HS-5 (cell line): ENCODE measurements around the gene TNIK.

ENCODE experiments used
- DNase-seq: peaks from one replicate; pipeline ENCODE4 v3.0.0-alpha.2; 2012; ENCODE audit warnings: low read depth

The TNIK gene

DNA sequence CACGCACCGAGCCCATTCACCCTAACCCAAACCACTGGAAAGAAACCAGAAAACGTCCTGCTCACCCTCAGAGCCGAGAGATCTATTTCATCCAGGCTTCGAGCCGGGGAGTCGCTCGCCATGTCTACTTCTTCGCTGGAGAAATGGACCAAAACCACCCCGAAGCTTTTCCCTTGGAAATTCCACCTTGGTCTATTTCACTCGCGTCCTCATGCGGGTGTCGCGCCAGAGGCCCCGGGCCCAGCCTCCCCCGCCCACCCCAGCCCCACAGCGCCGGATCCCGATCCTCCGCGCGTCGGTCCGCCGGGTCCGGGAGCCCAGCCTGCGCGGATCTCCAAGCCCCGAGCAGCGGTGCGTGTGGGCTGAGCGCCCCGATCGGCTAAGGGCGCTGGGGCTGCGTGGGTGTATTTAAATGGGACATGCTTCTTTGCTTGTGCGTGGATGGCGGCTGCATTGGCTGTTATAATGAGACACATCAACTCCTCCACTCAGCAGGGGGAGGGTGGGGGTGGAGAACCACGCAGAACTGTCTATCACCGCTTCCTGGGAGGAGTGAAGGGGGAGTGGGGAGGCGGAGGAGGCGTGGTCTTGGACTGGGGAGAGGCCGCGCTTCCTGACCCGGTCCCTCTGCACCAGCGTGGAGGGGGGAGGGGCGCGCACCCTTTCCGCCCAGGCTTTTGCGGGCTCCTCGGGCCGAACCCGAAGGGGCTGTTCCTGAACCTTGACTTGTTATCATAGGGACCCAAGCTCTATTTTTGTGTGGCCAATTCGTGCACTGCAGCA, at the start of gene TNIK:
TSS of gene TNIK (minus strand) at position 464 of the 783 bp plus-strand sequence. CDS start at position 122, 342 bp downstream.
- peak; percentile 68 for DNase-seq

DNA sequence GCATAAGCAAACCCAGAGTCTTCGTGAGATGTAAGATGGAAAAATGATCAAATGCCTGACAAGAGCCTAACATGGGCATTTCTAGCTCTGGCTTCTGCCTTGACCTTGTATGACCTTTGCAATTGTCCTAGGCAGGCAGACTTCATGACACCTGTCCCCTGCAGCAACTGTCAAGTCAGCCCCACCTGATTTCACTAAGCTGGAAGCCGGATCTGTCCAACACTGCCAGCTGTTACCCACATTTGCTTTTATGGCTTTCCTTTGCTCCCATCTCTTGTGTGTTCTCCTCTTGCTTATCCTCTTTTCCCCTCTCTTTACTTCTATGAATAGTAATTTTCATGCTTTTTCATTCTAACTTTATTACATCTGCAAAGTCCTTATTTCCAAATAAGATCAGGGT, 48.5 kb upstream of the TNIK start:
- no peak for DNase-seq

DNA sequence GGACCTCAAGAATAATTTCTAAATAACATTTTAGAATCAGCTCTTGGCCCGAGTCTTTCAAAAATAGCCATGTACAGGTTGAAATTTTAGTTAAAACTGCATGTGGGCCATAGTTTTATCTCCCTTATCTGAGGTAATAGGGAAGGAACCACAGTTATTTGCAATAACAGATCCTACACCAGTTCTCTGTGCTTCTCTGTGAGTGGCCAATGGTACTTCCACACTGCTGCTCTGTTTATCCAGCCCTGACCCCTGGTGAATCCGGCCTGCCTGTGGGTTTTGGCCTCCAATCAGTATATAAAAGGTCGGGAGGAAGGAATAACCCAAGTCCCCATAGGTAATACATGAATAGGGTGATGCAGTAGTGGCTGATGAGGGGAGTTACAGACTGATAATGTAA, 48.0 kb upstream of the TNIK start:
- no peak for DNase-seq

DNA sequence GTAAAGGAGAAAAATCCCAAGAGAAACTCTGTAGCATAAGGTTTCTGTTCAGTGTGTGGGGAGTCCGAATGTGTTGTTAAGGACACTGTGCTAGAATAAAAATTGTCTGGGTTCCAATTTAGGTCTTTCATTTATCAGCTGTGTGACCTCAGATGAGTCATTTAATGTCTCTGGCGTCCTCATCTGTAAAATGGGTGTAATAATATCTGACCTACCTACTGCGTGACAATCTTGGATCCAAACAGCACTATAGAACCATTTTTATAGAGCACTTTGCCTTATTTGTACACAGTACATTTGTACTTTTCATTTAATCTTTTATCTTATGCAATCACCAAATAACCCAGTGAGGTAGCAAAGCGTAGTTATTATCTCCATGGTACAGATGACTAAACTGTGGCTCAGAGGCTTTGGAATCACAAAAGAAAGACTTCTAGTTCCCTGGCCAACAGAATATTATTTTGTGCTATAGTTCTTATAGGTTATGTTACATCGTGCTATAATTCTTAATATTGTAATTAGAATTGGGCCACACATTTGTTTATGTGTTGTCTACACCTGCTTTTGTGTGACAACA, 46.6 kb upstream of the TNIK start:
- no peak for DNase-seq

DNA sequence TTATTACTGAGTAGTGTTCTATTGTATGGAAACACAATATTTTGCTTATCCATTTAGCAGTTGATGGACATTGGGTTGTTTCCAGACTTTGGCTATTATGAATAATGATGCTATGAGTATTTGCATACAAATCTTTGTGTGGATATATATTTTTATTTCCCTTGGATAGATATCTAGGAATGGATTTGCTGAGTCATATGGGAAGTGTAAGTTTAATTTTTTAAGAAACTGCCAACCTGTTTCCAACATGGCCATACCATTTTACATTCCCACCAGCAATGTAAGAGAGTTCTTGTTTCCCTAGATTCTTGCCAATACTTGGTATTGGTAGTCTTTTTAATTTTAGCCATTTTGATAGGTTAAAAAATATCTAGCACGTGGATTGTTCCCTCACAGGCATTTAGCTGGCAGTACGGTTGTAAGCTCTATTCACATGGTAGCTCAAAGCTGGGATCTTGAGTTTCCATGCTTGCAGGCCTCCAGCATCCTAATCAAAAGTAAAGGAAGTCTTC, 45.7 kb upstream of the TNIK start:
- DNase-seq: no peak

DNA sequence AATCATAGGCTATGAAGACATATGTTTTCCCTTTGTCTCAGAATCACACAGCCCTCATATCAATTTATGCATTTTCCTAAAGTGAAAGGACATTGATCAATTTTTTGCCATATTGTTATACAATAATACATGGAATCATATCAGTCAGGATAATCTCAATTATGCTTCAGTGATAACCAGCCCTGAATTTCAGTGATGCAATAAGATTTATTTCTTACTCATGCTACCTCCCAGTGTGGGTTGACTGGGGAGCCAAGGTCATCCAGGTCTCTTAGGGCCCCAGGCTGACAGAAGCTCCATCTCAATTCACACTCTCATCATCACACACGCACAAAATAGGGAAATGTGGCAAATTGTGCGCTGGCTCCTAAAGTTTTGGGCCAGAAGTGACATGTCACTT, 44.2 kb upstream of the TNIK start:
- no peak for DNase-seq

DNA sequence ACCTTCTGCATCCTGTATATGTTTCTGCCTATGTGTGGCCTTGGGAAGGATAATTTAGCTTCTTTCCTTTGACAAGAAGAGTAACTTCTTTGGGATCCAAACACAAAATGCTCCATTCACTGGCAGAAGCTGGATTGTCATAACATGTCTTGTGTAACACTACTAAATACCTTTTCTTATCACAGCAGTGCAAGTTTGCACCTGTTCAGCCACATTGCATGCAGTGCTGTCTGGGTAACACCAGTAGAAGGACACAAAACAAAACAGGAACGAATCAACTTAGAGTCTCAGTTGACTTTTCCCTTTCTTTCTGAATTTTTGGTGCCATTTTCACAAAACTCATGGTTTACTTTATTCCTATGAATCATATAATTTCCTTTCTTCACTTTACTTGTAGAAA, 43.6 kb upstream of the TNIK start:
- no peak for DNase-seq

DNA sequence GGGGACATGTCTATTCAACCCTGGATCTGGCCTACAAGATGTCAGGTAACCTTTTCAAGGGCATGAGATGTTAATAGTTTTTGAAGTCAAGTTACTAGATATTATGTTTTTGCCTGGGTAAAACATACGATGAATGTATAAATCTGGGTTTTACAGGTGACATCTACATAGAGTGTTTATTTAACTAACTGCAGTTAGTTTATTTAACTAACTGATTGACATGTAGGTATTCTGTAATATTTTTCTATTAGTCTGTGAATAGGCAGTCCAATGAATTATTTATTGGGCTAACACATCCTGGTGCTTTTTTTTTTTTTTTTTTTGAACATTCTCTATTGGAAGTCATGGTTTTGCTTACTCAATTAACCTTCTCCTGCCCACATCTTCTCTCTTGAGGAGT, 38.7 kb upstream of the TNIK start:
- no peak for DNase-seq

DNA sequence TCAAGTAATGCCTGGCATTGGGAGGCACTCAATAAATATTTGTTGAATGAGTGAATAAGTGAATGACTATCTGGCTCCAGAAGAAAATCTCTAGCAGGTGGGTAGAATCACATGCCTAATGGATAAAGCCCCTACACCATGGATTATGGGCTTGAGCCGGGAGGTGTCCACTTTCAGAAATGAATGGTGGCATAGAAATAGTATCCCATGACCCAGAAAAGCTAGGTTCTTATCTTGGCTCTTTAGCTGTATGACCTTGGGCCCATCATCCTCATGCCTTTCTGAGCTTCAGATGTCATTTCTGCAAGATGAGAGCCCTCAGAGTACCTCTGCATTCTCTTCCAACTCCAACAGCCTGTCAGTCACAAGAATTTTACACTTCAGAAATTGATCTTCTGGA, 37.3 kb upstream of the TNIK start:
- no peak for DNase-seq

DNA sequence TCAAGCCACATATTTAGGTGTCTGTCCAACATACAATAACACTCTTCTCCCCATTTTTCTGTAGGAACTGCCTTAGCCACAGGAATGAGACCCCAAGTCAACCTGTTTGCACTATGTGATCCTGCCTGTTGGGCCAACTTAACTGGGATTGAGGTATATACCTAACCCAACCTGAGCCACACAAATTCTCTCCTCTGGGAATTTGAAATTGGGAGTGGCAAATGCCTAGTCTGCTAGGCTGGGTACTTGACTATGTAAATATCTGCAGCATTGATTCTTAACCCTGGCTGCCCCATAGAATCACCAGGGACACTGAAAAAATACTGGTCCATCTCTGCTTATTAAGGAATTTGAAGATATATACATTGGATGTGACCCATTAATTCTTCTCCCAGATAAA, 35.2 kb upstream of the TNIK start:
- DNase-seq: no peak

DNA sequence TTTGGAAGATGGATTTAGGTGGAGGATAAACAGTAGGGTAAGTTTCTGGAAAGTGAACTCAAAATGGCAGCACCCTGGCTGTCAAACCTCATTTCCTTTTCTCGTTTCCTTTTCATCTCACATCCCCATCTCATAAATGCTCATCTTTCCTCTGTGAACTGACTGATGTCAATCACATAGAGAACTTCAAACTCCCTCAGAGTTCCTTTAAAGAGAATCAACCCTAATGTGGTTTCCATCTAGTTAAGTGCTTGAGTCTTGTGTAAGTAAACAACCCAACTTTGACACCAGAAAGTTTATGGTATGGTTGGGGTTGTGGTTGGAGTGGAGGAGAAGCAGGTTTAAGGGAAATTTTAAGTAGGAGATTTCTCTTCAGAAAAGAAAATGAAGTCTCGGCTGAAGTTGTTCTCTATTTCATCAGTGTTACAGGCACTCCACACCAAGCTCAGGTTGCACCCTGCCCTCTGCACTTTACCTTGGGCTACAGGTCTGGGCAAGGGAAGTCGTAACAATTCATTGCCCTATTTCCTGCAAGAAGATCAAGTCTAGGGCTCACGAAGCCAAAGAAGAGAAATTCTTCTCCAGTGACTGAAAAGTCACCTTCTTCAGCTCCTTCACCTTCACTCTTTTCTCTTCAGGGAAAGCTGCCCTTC, 34.4 kb upstream of the TNIK start:
- DNase-seq: no peak

DNA sequence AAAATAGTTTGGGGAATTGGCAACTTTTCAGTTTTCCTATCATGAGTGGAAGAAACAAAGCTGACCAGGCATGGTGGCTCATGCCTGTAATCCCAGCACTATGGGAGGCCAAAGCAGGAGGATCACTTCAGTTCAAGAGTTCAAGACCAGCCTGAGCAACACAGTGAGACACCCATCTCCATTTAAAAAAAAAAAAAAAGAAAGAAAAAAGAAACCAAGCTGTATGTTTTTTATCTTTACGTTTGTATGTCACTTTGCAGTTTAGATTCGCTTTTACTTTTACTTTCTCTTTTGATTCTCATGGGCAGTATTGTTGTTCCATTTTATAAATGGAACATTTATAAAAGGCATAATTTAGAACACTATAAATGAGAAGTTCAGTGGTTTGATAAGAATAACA, 31.2 kb upstream of the TNIK start:
- DNase-seq: no peak

DNA sequence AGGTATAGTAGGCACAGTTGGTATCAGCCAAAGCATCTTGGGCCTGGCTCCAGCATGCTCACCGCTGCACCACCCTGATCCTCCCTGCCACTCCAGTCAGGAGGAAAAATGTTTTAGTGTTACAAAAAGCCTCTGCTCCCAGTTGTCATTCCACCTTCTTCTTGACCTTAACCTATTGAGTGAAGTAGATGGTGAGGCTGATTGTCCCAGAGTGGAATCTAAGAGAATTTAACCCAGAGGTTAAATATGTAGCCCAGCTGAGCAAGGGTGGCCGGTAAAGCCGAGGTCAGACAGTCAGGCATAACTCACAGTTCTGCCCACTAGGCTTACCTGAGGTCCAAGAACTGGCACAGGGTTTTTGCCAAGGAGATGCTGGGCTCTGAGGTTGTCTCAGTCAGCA, 30.7 kb upstream of the TNIK start:
- DNase-seq: no peak

DNA sequence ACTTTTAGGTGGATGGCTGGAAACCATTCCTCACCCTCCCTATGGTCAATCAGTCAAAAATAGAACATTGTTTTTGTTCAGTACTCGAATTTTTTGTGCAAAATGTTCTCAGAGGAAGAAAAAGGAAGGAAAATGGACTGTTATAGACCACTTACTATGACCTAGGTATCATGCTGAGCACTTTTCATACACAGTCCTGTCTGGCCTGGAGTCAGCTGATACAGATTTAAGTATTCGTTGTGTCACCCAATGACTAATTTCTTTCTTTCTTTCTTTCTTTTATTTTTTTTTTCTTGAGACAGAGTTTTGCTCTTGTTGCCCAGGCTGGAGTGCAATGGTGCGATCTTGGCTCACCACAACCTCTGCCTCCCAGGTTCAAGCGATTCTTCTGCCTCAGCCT, 29.1 kb upstream of the TNIK start:
- DNase-seq: no peak

DNA sequence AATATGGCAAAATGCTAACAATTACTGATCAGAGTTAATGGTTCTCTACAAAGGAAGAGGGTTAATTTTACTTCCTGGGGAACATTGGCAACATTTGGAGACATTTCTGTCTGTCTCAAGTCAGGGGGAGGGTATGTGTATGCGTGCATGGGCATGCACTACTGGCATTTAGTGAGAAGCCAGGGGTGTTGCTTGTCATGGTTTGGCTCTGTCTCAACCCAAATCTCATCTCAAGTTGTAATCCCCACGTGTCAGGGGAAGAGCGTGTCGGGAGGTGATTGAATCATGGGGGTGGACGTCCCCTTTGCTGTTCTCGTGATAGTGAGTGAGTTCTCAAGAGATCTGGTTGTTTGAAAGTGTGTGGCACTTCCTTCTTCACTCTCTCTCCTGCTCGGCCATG, 28.3 kb upstream of the TNIK start:
- DNase-seq: no peak

DNA sequence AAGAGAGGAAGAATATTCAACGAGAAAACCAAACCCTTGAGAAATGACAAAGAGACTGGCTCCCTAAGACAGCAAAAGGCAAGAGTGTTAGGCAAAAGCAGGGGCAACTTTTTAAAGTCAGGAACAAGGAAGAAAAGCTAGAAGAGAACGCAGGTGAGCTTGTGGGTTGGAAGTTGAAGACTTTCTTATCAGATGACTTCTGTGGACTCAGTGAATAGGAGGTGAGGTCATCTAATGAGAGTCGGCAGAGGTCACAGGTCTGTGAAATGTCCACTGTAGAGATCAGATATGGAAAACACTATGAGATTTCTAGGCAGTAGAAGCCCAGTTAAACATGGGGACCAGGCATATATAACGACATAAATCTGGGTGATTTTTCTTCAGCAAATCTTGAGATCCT, 27.2 kb upstream of the TNIK start:
- no peak for DNase-seq

DNA sequence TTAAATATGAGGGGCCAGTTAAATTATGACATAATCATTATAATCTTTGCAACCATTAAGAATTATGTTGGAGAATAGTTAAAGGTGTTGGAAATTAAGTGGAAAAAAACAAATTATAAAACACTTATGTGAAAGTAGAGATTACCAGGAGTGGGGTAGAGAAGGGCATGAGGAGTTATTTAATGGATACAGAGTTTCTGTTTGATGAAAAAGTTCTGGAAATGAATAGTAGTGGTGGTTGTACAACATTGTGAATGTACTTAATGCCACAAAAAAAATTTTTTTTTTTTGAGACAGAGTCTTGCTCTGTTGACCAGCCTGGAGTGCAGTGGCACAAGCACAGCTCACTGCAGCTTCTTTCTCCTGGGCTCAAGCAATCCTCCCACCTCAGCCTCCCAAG, 25.1 kb upstream of the TNIK start:
- DNase-seq: no peak

DNA sequence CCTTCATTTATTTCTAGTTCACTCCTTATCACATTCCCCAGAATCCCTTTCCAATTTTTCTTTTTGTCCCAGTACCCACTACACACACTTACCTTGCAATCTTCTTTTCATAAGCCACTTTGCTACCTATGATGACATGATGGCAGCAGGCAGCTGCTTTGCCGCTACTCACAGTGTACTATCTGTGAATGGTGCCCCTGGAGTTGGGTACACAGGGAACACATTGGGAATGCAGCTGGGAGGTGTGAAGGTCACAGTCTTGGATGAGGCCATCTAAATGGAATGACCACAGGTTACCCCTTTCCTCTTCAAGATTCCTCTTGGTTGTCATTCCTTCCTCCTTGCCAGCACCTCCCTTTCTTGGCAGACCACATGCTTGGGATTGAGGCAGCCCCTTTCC, 20.8 kb upstream of the TNIK start:
- DNase-seq: no peak

DNA sequence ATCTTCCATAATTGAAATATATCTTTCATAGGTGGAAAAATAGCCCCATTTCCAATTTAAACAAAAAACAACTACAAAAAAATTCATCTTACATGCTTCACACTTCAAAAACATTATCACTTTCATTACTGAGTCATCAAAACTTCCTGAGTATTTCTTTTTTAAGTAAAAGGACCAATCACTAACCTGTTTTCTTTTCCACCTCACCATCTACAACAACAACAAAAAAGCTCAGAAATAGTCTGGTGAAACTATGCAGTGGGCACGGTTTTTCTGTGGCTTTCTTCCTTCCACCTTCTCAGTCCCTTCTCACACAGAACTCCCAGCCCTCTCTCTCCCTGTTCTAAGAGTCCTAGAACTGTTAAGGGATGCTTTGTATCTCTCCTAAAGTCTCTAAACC, 20.3 kb upstream of the TNIK start:
- no peak for DNase-seq

DNA sequence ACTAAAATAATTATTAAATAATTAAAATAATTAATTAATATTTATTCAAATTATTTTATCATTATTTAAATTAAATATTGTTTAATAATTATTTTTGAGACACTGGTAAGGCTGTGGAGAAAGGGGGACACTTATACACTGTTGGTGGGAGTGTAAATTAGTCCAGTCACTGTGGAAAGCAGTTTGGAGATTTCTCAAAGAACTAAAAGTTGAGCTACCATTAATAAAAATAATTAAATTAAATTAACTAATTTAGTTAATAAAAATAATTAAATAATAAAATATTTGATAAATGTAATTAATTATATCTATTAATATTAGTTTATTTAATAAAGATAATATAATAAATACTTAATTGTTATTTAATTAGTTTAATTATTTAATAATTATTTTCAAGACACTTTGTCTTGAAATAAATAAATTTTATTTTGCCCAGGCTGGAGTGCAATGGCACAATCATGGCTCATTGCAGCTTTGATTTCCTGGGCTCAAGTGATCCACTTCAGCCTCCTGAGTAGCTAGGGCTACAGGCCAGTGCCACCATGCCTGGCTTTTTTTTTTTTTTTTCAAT, 16.4 kb upstream of the TNIK start:
- no peak for DNase-seq

DNA sequence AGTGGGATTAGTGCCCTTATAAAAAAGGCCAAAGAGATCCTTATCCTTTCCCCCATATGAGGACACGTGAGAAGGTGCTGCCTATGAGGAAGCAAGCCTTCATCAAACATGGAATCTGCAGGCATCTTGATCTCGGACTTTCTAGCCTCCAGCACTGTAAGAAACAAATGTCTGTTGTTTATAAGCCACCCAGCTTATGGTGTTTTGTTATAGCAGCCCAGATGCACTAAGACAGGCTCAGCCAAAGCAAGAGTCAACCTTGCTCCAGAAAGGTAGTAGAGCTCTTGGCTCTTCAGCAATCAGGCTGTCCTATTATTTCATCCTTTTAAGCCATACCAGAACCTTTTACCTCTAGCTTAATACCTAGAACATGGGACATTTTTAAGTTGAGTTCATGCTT, 12.3 kb upstream of the TNIK start:
- DNase-seq: no peak

DNA sequence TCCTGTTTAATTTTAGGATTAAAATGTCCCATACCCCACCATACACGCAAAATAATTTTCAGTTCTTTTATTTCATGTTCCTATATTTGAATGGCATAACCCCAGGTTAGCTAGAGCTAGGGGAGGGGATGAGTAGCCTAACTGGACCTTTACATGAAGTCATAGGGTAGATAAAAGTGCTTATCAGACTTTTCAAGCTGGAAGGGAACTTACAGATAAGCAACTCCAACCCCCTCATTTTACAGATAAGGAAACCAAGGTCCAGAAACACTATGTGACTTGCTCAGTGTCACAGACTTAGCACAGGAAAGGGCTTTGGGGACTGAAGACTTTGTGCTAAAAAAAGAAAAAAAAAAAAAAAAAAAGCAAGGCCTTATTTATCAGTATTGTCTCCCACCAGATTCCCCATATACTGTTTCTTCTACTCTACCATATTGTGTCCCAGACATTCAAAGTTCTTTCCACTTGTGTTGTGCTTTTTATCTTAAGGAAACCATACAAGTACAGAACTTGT, 10.6 kb upstream of the TNIK start:
- no peak for DNase-seq

DNA sequence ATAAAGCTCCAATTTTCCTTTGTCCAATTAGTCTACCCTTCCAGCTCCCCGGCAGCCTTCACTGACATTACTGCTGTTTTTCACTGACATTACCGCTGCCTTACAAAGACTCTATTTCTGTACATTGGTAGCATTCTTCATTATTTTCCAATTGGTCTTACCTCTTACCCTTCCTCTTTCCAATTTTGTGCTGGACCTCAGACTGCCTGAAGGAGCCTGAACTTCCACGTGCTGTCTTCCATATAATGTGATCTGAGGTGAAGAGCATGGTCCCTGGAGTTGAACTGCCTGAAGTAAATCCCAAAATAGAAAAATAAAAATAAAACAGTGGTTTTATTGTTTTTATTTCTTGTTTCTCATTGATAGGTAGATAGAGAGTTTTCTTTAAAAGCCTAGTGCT, 9.2 kb upstream of the TNIK start:
- DNase-seq: no peak
